GM19023 (cell line): ENCODE results near the gene GATC.
A peak's percentile ranks its signal among the peaks of the same experiment; 100 is the strongest.

Source experiments
- ATAC-seq: cut with Tn5 transposase; IDR thresholded peaks from one replicate; pipeline ENCODE4 v1.9.1; 2021; ENCODE audit warnings: mild to moderate bottlenecking, moderate library complexity; ENCODE audit not compliant: unreplicated experiment

The GATC gene

GRCh38 chr12:120495731-120496412 lies 49.6 kb downstream of the GATC start, which contains the start of gene DYNLL1:
Gene DYNLL1 (plus strand): TSS chr12:120496113. CDS start chr12:120496422, 309 bp downstream.
- ATAC-seq: peak; percentile 91

GRCh38 chr12:120496413-120497340 lies 50.4 kb downstream of the GATC start:
- peak; percentile 4 for ATAC-seq

DNA sequence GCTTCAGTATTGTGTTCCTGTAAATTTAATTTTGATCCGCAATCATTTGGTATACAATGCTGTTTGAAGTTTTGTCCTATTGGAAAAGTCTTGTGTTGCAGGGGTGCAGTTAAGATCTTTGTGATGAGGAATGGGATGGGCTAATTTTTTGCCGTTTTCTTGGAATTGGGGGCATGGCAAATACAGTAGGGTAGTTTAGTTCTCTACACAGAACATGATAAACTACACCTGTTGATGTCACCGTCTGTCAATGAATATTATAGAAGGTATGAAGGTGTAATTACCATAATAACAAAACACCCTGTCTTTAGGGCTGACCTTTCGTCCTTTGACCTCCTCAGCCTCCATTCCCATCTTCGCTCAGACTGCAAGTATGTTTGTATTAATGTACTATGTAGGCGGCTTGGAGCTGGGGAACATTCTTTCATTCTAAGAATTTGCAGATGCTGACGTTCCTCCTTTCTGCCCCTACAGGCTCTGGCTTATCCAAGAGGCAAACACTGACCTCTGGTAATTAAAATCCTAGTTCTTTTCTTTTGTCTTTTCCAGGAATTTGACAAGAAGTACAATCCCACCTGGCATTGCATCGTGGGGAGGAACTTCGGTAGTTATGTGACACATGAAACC lies 51.4 kb downstream of the GATC start:
- no peak for ATAC-seq

- ATAC-seq: no peak
Observed at GRCh38 chr12:120498870-120499515, 52.7 kb downstream of the GATC start.

GRCh38 chr12:120500581-120500980 lies 54.3 kb downstream of the GATC start:
- ATAC-seq: no peak

DNA sequence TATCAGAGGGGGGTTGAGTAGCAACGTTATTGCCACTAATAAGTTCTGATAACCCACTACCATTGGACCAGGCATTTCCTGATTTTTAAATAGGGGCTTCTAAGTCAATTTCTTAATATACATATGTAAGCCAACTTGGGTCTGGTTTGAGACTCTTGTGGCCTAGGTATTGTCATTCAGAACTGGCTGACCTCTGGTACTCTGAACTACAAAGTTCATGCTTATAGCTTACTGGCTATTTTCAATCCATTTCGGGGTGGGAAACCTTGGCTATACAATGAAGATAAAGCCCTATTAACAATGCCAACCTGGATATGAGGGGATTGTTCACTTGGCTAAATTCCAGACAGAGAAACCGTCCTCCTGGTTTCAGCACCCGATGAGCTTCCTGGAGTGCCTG lies 58.3 kb downstream of the GATC start:
- ATAC-seq: no peak

- no peak for ATAC-seq
Observed at GRCh38 chr12:120508537-120508936, 62.3 kb downstream of the GATC start.
